Astrocyte (in vitro differentiated cells and primary cell): ENCODE results near the gene SOX3. TPM values are rescaled to one million over a fixed set of nuclear protein-coding genes. Genes with fewer than 3 reads are reported as not detected.

Experiments
- DNase-seq: peaks from one replicate; pipeline ENCODE4 v3.0.0-alpha.2; 2010; ENCODE audit warnings: low read depth
- FAIRE-seq: peaks from 2 replicates; lab custom pipeline; 2011; peaks lifted over from hg19 to GRCh38; lab: Jason Lieb, UNC
- H2AFZ ChIP-seq: 2 replicates; pipeline ENCODE4 v1.6.0; 2012; ENCODE audit warnings: low read depth, low read length, inconsistent platforms
- H3K27ac ChIP-seq: 2 replicates; pipeline ENCODE4 v1.5.1; 2011; ENCODE audit warnings: low read depth, low read length, inconsistent platforms
- H3K27me3 ChIP-seq: 2 replicates; pipeline ENCODE4 v1.6.0; 2011; ENCODE audit warnings: low read length, inconsistent platforms; ENCODE audit not compliant: insufficient read depth
- H3K36me3 ChIP-seq: 2 replicates; pipeline ENCODE4 v1.5.1; 2011; ENCODE audit warnings: low read length, inconsistent platforms; ENCODE audit not compliant: insufficient read depth
- H3K4me1 ChIP-seq: 2 replicates; pipeline ENCODE4 v1.5.1; 2011; ENCODE audit warnings: low read length, inconsistent platforms; ENCODE audit not compliant: insufficient read depth
- H3K4me2 ChIP-seq: 2 replicates; pipeline ENCODE4 v1.6.0; 2012; ENCODE audit warnings: low read length, inconsistent platforms
- H3K4me3 ChIP-seq: 2 replicates; pipeline ENCODE4 v1.5.1; 2011; ENCODE audit warnings: low read depth, mild to moderate bottlenecking, low read length, inconsistent platforms; ENCODE audit not compliant: insufficient read depth
- H3K79me2 ChIP-seq: 2 replicates; pipeline ENCODE4 v1.6.0; 2012; ENCODE audit warnings: mild to moderate bottlenecking, low read length, inconsistent platforms; ENCODE audit not compliant: insufficient read depth
- H3K9ac ChIP-seq: 2 replicates; pipeline ENCODE4 v1.6.0; 2012; ENCODE audit warnings: mild to moderate bottlenecking, low read length, inconsistent platforms
- H3K9me3 ChIP-seq: 2 replicates; pipeline ENCODE4 v1.5.1; 2012; ENCODE audit warnings: low read depth, mild to moderate bottlenecking, low read length, inconsistent platforms; ENCODE audit not compliant: insufficient read depth
- H4K20me1 ChIP-seq: 2 replicates; pipeline ENCODE4 v1.6.0; 2012; ENCODE audit warnings: low read length, inconsistent platforms; ENCODE audit not compliant: insufficient read depth
- H3K27ac Mint-ChIP-seq: one replicate; pipeline ENCODE4 v1.8.0; 2021; ENCODE audit warnings: mild to moderate bottlenecking, mixed read lengths; ENCODE audit not compliant: unreplicated experiment
- H3K27me3 Mint-ChIP-seq: one replicate; pipeline ENCODE4 v1.8.0; 2021; ENCODE audit warnings: low read depth, mixed read lengths; ENCODE audit not compliant: unreplicated experiment
- H3K36me3 Mint-ChIP-seq: one replicate; pipeline ENCODE4 v1.8.0; 2021; ENCODE audit warnings: low read depth, mixed read lengths; ENCODE audit not compliant: unreplicated experiment
- H3K4me1 Mint-ChIP-seq: one replicate; pipeline ENCODE4 v1.8.0; 2021; ENCODE audit warnings: low read depth, mixed read lengths; ENCODE audit not compliant: unreplicated experiment
- H3K4me3 Mint-ChIP-seq: one replicate; pipeline ENCODE4 v1.8.0; 2021; ENCODE audit warnings: mild to moderate bottlenecking, moderate library complexity, mixed read lengths; ENCODE audit not compliant: unreplicated experiment
- H3K9me3 Mint-ChIP-seq: one replicate; pipeline ENCODE4 v1.8.0; 2021; ENCODE audit warnings: mild to moderate bottlenecking, mixed read lengths; ENCODE audit not compliant: unreplicated experiment
- CTCF ChIP-seq: IDR thresholded peaks from 2 replicates; pipeline ENCODE4 v1.5.1; 2011; ENCODE audit warnings: low read depth, mild to moderate bottlenecking, inconsistent platforms, low read length, moderate library complexity; ENCODE audit not compliant: insufficient read depth
- EZH2 ChIP-seq: IDR thresholded peaks from 2 replicates; pipeline ENCODE4 v1.6.1; 2012; ENCODE audit warnings: mild to moderate bottlenecking, low read length, inconsistent platforms; ENCODE audit not compliant: insufficient read depth
- total RNA-seq: library from RNA; stranded (reverse); gene quantifications from 2 replicates; pipeline ENCODE4 v1.2.1, GENCODE V29; 2021

SOX3 gene
- total RNA-seq, 1 donor from 2014 or later: 0.98 TPM

- Histone ChIP-seq H3K27ac (no peak overlapping the region), H2AFZ (no peak overlapping the region), H3K79me2 (no peaks in the 10 kb centered on the region), H3K9me3 (no peaks in the 10 kb centered on the region), H3K36me3 (no peaks in the 10 kb centered on the region), H3K27me3 (peaks cover 47% of the 10 kb centered on the region), H3K4me1 (no peaks in the 10 kb centered on the region), H3K4me2 (peak overlapping the region; percentile 76), H4K20me1 (no peaks in the 10 kb centered on the region), H3K4me3 (no peak overlapping the region), H3K9ac (no peak overlapping the region)
- Mint-ChIP-seq H3K36me3 (no peaks in the 10 kb centered on the region), H3K27me3 (peaks cover 42% of the 10 kb centered on the region), H3K4me1 (peaks cover under 1% of the 10 kb centered on the region), H3K4me3 (no peak overlapping the region), H3K9me3 (no peaks in the 10 kb centered on the region), H3K27ac (no peak overlapping the region)
- FAIRE-seq (no peak), DNase-seq (no peak)
- TF ChIP-seq EZH2 (no peak), CTCF (no peak)
Measured at GRCh38 chrX:140501940-140502468, 2.9 kb downstream of the SOX3 start.

GRCh38 chrX:140501321-140501720 lies 3.5 kb downstream of the SOX3 start:
- Mint-ChIP-seq H3K27me3 (peaks cover 42% of the 10 kb centered on the region), H3K4me3 (no peak overlapping the region), H3K27ac (no peak overlapping the region), H3K9me3 (no peaks in the 10 kb centered on the region), H3K4me1 (no peaks in the 10 kb centered on the region), H3K36me3 (no peaks in the 10 kb centered on the region)
- no peak for FAIRE-seq
- TF ChIP-seq CTCF (no peak), EZH2 (no peak)
- no peaks in the 10 kb centered on the region for H4K20me1 ChIP-seq
- H3K36me3 ChIP-seq: no peaks in the 10 kb centered on the region
- H3K4me3 ChIP-seq: no peak overlapping the region
- no peak overlapping the region for H3K4me2 ChIP-seq
- no peak overlapping the region for H3K27ac ChIP-seq
- no peak overlapping the region for H3K9ac ChIP-seq
- peaks cover 40% of the 10 kb centered on the region for H3K27me3 ChIP-seq
- H3K4me1 ChIP-seq: no peaks in the 10 kb centered on the region
- no peak overlapping the region for H2AFZ ChIP-seq
- H3K9me3 ChIP-seq: no peaks in the 10 kb centered on the region
- no peaks in the 10 kb centered on the region for H3K79me2 ChIP-seq
- no peak for DNase-seq

GRCh38 chrX:140500441-140500840 lies 4.4 kb downstream of the SOX3 start:
- DNase-seq (no peak), FAIRE-seq (no peak)
- TF ChIP-seq EZH2: no peak
- TF ChIP-seq CTCF: no peak
- Histone ChIP-seq H3K9ac (no peak overlapping the region), H3K4me1 (no peaks in the 10 kb centered on the region), H3K36me3 (no peaks in the 10 kb centered on the region), H3K27me3 (peaks cover 38% of the 10 kb centered on the region), H3K9me3 (no peaks in the 10 kb centered on the region), H3K27ac (no peak overlapping the region), H2AFZ (no peak overlapping the region), H3K4me3 (no peak overlapping the region), H3K79me2 (no peaks in the 10 kb centered on the region), H4K20me1 (no peaks in the 10 kb centered on the region), H3K4me2 (no peak overlapping the region)
- no peaks in the 10 kb centered on the region for H3K9me3 Mint-ChIP-seq
- H3K27ac Mint-ChIP-seq: no peak overlapping the region
- no peaks in the 10 kb centered on the region for H3K36me3 Mint-ChIP-seq
- no peaks in the 10 kb centered on the region for H3K4me1 Mint-ChIP-seq
- H3K27me3 Mint-ChIP-seq: peaks cover 41% of the 10 kb centered on the region
- no peak overlapping the region for H3K4me3 Mint-ChIP-seq
